Fibroblast of lung (primary cell): ENCODE results near the gene FAM53B. TPM values are rescaled to one million over a fixed set of nuclear protein-coding genes. Genes with fewer than 3 reads are reported as not detected.

Source experiments
- DNase-seq, 2 donors: peaks; one replicate each; pipeline versions ENCODE4 v3.0.0 to v3.0.0-alpha.2; 2010; ENCODE audit warnings: low read depth in 2 of 2
- H2AFZ ChIP-seq: 2 replicates; pipeline ENCODE4 v1.5.1; 2012; ENCODE audit warnings: low read length, control low read depth, inconsistent platforms
- H3K27ac ChIP-seq: 2 replicates; pipeline ENCODE4 v1.5.1; 2011; ENCODE audit warnings: low read length, control low read depth; ENCODE audit not compliant: insufficient read depth
- H3K27me3 ChIP-seq: 2 replicates; pipeline ENCODE4 v1.5.1; 2011; ENCODE audit warnings: mild to moderate bottlenecking, low read length; ENCODE audit not compliant: control insufficient read depth, insufficient read depth
- H3K36me3 ChIP-seq: 2 replicates; pipeline ENCODE4 v1.5.1; 2011; ENCODE audit warnings: low read length; ENCODE audit not compliant: control insufficient read depth, insufficient read depth
- H3K4me1 ChIP-seq: 2 replicates; pipeline ENCODE4 v1.5.1; 2011; ENCODE audit warnings: low read length; ENCODE audit not compliant: control insufficient read depth, insufficient read depth; ENCODE audit errors: extremely low read depth
- H3K4me2 ChIP-seq: 2 replicates; pipeline ENCODE4 v1.5.1; 2011; ENCODE audit warnings: low read length, control low read depth; ENCODE audit not compliant: insufficient read depth; ENCODE audit errors: extremely low read depth
- H3K4me3 ChIP-seq, 4 experiments: fragments of 200-600 bp in 1 of 4; sonication (generic) in 1 of 4; replicated peaks in 1 of 4; 2 replicates each; pipeline ENCODE4 v1.5.1; 2011 to 2016; ENCODE audit warnings: low read length in 4 of 4, low read depth in 3 of 4, mild to moderate bottlenecking in 3 of 4, control low read depth in 2 of 4, inconsistent platforms in 1 of 4, mixed read lengths in 1 of 4; ENCODE audit not compliant: insufficient read depth in 1 of 4; ENCODE audit errors: control extremely low read depth in 1 of 4
- H3K79me2 ChIP-seq: 2 replicates; pipeline ENCODE4 v1.5.1; 2012; ENCODE audit warnings: mild to moderate bottlenecking, low read length, inconsistent platforms; ENCODE audit not compliant: control insufficient read depth, insufficient read depth
- H3K9ac ChIP-seq: 2 replicates; pipeline ENCODE4 v1.5.1; 2011; ENCODE audit warnings: mild to moderate bottlenecking, low read length, control low read depth; ENCODE audit not compliant: insufficient read depth
- H3K9me3 ChIP-seq: 2 replicates; pipeline ENCODE4 v1.5.1; 2012; ENCODE audit warnings: low read depth, low read length; ENCODE audit not compliant: control insufficient read depth, insufficient read depth
- H4K20me1 ChIP-seq: 2 replicates; pipeline ENCODE4 v1.5.1; 2011; ENCODE audit warnings: low read length; ENCODE audit not compliant: control insufficient read depth, insufficient read depth; ENCODE audit errors: extremely low read depth
- CTCF ChIP-seq, 2 donors: IDR thresholded peaks in 1 of 2; conservative IDR thresholded peaks in 1 of 2; 1 replicate in 1 of 2; 2 replicates in 1 of 2; pipeline ENCODE4 v1.5.1; 2011 to 2012; ENCODE audit warnings: low read length in 2 of 2, control low read depth in 1 of 2, inconsistent platforms in 1 of 2, low read depth in 1 of 2, mild to moderate bottlenecking in 1 of 2
- EZH2 ChIP-seq: IDR thresholded peaks from 2 replicates; pipeline ENCODE4 v1.5.1; 2012; ENCODE audit warnings: low read length, control low read depth, mild to moderate bottlenecking; ENCODE audit errors: missing control alignments
- polyA plus RNA-seq, 2 donors: library from polyadenylated mRNA; depleted of rRNA in 1 of 2; stranded (reverse) in 1 of 2; unstranded in 1 of 2; fragments of >200 nt; gene quantifications; 2 replicates each; pipeline ENCODE4 v1.2.1, GENCODE V29; 2011 to 2012; ENCODE audit warnings: missing spikeins in 1 of 2
- total RNA-seq: library from RNA; depleted of rRNA; stranded (reverse); fragments of >200 nt; gene quantifications from 2 replicates; pipeline ENCODE4 v1.2.1, GENCODE V29; 2014

FAM53B gene
- total and polyA plus RNA-seq, 2 donors (not counting 1 experiment from before 2014, with no cell fraction given): 2.2 to 11.7 TPM

- Histone ChIP-seq H3K27ac (no peak overlapping the region), H3K9me3 (no peaks in the 10 kb centered on the region), H3K4me2 (no peak overlapping the region), H4K20me1 (no peaks in the 10 kb centered on the region), H3K79me2 (no peaks in the 10 kb centered on the region), H3K4me3 (no peak overlapping the region), H2AFZ (no peak overlapping the region), H3K27me3 (no peaks in the 10 kb centered on the region), H3K9ac (no peak overlapping the region), H3K36me3 (no peaks in the 10 kb centered on the region), H3K4me1 (no peaks in the 10 kb centered on the region)
- TF ChIP-seq CTCF (conservative IDR thresholded peaks at IDR 0.05 in 1 of 2, IDR thresholded peaks at IDR 0.05 in 1 of 2; ENCODE audit: low read depth in 1 of 2, low read length in 2 of 2) (peak; percentile 20 to 43), EZH2 (no peak)
- DNase-seq: peak; percentile 29 to 63
These were observed 112.1 kb downstream of the FAM53B start for GRCh38 chr10:124632064-124632531.

- H3K36me3 ChIP-seq: no peaks in the 10 kb centered on the region
These were observed 113.6 kb downstream of the FAM53B start for GRCh38 chr10:124630551-124630950.

GRCh38 chr10:124629842-124630241 lies 114.3 kb downstream of the FAM53B start:
- Histone ChIP-seq H3K9ac (no peak overlapping the region), H3K4me3 (no peak overlapping the region), H3K4me1 (no peaks in the 10 kb centered on the region), H3K79me2 (no peaks in the 10 kb centered on the region), H2AFZ (no peak overlapping the region), H3K27ac (no peak overlapping the region), H4K20me1 (no peaks in the 10 kb centered on the region), H3K27me3 (no peaks in the 10 kb centered on the region), H3K4me2 (no peak overlapping the region), H3K36me3 (no peaks in the 10 kb centered on the region), H3K9me3 (no peaks in the 10 kb centered on the region)
- no peak for DNase-seq
- TF ChIP-seq EZH2: no peak

More at GRCh38 chr10:124630551-124630950, 113.6 kb downstream of the FAM53B start:
- DNase-seq: no peak
- Histone ChIP-seq H3K4me1 (no peaks in the 10 kb centered on the region), H3K9me3 (no peaks in the 10 kb centered on the region), H4K20me1 (no peaks in the 10 kb centered on the region), H2AFZ (no peak overlapping the region), H3K4me2 (no peak overlapping the region), H3K27ac (no peak overlapping the region), H3K79me2 (no peaks in the 10 kb centered on the region), H3K9ac (no peak overlapping the region), H3K4me3 (no peak overlapping the region), H3K27me3 (no peaks in the 10 kb centered on the region)
- no peak for TF ChIP-seq CTCF (conservative IDR thresholded peaks at IDR 0.05 in 1 of 2, IDR thresholded peaks at IDR 0.05 in 1 of 2; ENCODE audit: low read depth in 1 of 2, low read length in 2 of 2)
- no peak for TF ChIP-seq EZH2
